ENCODE data around the gene TOLLIP.

TOLLIP gene

GRCh38 chr11:1310318-1310687 is 871 bp upstream of the TOLLIP start:
- DNase-seq, result no peak

- no peak for DNase-seq
Observed at GRCh38 chr11:1308743-1309497, 512 bp downstream of the TOLLIP start.

- no peak for DNase-seq
Observed at GRCh38 chr11:1307998-1308742, 1.3 kb downstream of the TOLLIP start.

- no peak for DNase-seq
Observed at GRCh38 chr11:1307163-1307870, 2.1 kb downstream of the TOLLIP start.

- DNase-seq, result no peak
Observed at GRCh38 chr11:1306186-1307162, 3.0 kb downstream of the TOLLIP start.

GRCh38 chr11:1305501-1306056 is 3.9 kb downstream of the TOLLIP start:
- no peak for DNase-seq

- DNase-seq, result no peak
Observed at GRCh38 chr11:1305063-1305495, 4.4 kb downstream of the TOLLIP start.

GRCh38 chr11:1304380-1304779 is 5.1 kb downstream of the TOLLIP start:
- no peak for DNase-seq

GRCh38 chr11:1303973-1304372 is 5.5 kb downstream of the TOLLIP start:
- DNase-seq, result no peak

- DNase-seq, result no peak
Observed at GRCh38 chr11:1303126-1303821, 6.2 kb downstream of the TOLLIP start.

- DNase-seq, result no peak
Observed at GRCh38 chr11:1302461-1303125, 6.8 kb downstream of the TOLLIP start.

GRCh38 chr11:1302041-1302460 is 7.4 kb downstream of the TOLLIP start:
- no peak for DNase-seq

GRCh38 chr11:1301220-1302000 is 8.0 kb downstream of the TOLLIP start:
- no peak for DNase-seq

GRCh38 chr11:1300569-1301187 is 8.8 kb downstream of the TOLLIP start:
- no peak for DNase-seq

- DNase-seq, result no peak
Observed at GRCh38 chr11:1300121-1300520, 9.3 kb downstream of the TOLLIP start.

GRCh38 chr11:1299621-1300020 is 9.8 kb downstream of the TOLLIP start:
- DNase-seq, result no peak

GRCh38 chr11:1298695-1299492 is 10.5 kb downstream of the TOLLIP start:
- peak; percentile 8 to 43 for DNase-seq

- no peak for DNase-seq
Observed at GRCh38 chr11:1297576-1298473, 11.6 kb downstream of the TOLLIP start.
